GM18511 (cell line): ENCODE data around the gene MAP1LC3B2.

ENCODE experiments used
- ATAC-seq: cut with Tn5 transposase; IDR thresholded peaks from one replicate; pipeline ENCODE4 v1.9.1; 2021; ENCODE audit warnings: mild to moderate bottlenecking, moderate library complexity; ENCODE audit not compliant: unreplicated experiment

The MAP1LC3B2 gene

DNA sequence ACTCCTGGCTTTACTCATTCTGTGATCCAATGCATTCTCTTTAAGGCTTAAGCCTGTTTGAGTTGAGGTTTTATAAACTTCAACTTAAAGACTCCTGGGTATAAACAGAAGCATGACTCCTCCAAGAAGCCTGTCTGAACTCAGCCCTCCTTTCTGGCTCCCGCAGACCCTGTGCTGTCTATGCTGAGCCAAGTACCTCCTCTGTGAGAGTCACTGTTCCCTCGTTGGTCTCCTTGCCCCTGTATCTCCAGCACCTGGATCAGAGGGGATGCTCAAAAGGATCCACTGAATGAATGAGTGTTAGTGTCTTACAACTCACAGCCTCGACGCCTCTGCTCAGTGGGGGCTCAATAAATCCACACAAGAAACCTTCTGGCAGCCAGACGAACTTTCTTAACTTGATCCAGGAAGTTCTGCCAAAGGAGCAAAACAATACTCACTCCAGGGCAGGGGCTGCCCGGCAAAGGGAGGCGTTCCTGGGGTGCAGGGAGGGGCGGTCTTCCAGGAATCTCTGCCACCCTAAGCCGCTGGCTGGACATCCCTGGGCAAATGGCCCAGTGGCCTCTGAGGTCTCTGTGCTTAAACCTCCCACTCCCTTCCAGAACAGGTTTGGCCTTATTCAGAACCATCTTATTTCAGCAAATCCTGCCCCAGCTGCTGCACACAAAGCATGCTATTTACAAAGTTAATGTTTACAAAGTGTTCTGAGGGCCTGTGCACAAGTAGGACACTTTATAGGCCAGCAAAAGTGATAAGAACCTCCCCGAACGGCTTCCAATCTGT, 32.9 kb downstream of the MAP1LC3B2 start:
- no peak for ATAC-seq

DNA sequence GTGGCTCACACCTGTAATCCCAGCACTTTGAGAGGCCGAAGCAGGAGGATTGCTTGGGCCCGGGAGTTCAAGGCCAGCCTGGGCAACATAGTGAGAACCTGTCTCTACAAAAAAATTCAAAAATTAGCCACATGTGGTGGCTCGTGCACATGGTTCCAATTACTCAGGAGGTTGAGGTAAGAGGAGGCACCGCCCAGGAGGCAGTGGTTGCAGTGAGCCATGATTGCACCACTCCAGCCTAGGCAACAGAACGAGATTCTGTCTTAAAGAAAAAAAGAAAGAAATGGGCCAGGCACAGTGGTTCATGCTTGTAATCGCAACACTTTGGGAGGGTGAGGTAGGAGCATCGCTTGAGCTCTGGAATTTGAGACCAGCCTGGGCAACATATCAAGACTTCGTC, 33.5 kb downstream of the MAP1LC3B2 start:
- no peak for ATAC-seq

DNA sequence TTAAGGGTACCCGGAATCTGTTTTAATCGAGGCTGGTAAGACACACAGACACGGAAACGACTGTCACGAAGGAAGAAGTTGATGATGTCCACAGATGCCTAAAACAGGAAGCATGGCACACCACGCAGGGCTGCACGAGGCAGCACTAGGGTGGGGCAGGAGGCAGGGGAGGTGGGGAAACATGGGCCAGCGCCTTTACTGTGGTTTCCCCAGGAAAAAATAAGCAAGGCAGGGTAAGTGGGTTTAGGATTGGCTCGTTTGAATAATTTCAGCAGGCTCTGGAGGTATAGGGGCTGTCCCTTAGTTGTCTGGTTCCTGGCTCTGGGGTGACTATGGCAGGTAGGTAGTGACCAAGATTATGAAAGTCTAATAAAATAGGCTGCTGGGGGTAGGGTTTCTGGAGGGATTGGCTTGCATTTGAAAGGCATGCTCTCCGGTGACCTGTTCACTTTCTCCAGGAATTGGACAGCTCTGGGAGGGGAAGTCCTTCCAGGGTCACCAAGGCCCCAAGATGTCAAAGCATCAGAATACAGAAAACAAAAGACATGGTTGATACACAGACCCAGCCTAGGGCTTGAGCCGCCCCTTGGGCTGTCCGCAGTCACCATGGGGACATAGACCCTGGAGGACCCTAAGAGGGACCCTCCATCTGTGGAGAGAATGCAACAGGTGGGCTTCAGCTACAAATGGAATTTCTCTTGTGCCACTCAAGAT, 35.3 kb downstream of the MAP1LC3B2 start:
- ATAC-seq: no peak

DNA sequence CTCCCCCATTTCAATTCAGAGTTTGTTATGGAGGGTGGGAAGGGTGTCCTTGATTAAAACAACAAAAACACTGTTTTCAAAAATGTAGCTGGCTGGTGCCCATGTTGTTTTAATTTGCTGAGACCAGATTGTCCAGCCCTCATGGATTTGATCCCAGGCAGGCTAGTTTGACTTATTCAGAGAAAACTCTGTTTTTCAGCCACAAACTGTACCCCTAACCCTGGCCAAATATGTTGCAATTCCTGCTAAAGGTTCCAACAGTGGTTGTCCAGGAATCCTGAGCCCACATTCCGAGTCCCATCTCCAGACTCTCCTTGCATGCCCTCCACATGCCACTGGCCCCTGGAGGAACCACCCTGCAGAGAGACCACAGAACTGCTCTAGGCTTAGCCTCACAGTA, 36.0 kb downstream of the MAP1LC3B2 start:
- no peak for ATAC-seq

DNA sequence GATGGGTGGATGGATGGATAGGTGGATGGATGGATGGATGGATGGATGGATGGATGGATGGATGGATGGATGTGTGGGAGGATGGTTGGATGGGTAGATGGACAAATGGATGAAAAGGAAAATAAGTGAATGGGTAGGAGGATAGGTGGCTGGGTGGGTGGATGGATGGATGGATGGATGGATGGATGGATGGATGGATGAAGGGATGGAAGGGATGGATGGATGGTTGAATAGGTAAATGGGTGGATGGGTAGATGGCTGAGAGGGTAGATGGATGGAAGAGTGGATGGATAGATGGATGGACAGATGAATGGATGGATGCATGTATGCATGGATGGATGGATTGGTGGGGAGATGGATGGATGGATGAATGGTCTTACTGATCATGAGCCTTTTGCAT, 36.5 kb downstream of the MAP1LC3B2 start:
- ATAC-seq: no peak

- no peak for ATAC-seq
Observed at GRCh38 chr12:116597886-116598285, 38.7 kb downstream of the MAP1LC3B2 start.

- ATAC-seq: no peak
Observed at GRCh38 chr12:116598311-116599284, 39.4 kb downstream of the MAP1LC3B2 start.

- ATAC-seq: no peak
Observed at GRCh38 chr12:116599285-116600136, 40.3 kb downstream of the MAP1LC3B2 start.

- no peak for ATAC-seq
Observed at GRCh38 chr12:116600959-116601918, 42.1 kb downstream of the MAP1LC3B2 start.

DNA sequence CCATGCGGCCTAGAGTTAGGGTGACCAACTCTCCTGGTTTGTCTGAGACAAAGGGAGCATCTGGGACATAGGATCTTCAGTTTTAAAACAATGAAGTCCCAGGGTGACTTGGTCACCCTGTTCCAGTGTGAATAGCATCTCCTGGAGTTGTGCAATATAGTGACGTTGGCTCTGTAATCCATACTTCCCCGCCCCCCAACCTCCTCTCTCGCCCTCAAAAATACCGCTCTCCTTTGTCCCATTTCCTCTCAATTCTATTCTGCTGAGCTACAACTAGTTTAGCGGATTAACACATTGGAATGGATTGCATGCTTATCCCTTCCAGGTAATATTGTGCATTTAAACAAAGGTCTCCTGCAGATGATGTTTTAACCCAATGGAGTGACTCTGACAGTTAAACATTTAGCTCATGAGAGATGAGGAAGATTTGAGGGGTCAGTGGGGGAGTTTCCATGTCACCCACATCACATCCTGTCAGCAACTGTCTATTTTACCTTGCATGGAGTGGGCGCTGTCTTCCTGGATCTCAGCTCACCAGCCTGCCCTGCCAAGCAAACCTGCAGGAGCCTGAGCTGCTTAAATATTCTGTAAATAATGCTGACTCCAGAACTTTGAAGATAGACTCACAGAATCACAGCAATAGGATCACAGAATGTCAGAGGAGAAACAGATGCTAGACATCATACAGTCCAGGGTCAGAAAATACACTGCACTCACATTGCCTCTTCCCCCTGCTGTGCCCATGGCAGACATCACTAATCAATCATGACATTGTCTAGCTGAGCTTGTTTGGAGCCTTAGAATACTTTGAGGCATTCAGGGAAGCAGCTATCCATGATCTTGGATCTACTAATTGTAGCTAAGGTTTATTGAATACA, 43.0 kb downstream of the MAP1LC3B2 start:
- ATAC-seq: no peak

GRCh38 chr12:116603546-116604177, 44.5 kb downstream of the MAP1LC3B2 start:
- no peak for ATAC-seq

DNA sequence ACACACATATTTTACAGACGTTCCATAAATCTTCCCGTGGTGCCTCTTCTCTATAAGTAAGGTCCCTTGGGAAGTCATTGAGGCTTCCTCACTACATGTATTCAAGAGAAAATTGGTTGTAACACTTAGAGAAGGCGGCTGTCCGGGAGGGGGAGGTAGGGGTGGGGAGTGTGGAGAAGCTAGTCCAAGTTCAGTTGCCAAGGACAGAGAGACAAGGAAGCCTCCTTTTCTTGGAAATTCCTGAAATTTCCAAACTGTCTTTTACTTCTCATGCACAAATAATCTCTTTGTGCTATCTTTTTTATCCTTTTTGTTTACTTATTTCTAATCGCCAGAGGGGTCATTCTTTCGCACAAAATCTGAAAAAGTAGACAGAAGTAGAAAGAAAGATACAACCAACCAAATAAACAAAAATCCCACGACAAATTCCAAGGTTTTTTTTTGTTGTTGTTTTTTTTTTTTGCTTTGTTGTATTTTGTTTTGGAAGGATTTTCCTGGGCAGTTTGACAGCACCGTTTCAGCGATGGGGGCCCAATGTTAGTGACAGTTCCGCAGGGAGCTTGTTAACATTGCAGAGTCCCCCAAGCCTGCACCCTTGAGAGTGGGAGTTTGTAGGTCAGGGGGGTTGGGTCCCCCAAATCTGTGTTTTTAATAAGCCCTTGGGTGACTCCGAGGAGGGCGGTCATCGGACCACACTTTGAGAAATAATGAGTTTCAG, 45.2 kb downstream of the MAP1LC3B2 start:
- ATAC-seq: no peak

DNA sequence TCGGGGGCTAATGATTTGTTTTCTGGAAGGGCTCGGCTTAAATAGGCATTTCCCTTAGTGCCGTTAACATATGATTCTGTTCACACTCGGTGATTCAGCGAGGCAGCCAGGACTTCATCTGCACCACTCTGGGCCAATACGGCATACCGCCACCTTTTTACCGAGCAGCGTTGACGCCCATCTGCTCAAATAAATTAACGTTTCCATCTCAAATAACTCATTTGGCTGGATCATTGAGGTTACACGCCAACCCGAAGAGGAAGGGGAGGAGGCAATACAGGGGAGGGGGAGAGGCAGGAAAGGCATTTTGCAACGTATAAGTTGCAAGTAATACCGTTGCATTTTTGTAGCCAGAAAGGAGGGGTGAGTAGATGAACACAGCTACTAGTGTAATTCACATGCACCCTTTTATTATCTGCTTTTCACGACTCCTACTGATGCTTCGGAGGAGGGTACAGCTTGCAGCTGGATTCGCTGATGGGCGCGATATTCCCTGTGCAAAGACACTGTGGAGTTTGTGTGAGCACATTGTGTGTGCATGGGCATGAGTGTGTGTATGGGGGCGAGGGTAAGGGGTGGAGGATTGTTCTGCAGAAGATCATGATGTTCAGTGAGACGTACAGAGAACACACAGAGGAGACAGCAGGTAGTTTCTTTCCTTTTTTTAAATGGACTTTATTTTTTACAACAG, 45.9 kb downstream of the MAP1LC3B2 start:
- no peak for ATAC-seq

- ATAC-seq: no peak
Observed at GRCh38 chr12:116606397-116606796, 47.2 kb downstream of the MAP1LC3B2 start.

DNA sequence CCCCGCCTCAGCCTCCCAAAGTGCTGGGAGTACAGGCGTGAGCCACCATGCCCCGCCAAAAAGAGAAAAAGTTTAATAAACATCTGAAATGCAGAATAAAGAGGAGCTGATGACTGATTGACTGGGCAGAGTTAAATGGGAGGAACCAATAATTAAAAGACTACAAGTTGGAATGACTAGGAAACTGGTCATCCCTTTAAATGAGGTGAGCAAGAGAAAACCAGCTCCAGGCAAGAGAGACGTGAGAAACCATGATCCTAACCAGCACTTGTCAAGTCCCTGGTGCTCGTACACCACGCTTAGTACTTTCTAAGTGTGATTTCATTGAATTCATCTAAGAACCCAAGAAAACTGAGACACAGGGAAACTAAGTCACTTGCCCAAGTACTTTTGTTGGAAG, 47.9 kb downstream of the MAP1LC3B2 start:
- no peak for ATAC-seq

DNA sequence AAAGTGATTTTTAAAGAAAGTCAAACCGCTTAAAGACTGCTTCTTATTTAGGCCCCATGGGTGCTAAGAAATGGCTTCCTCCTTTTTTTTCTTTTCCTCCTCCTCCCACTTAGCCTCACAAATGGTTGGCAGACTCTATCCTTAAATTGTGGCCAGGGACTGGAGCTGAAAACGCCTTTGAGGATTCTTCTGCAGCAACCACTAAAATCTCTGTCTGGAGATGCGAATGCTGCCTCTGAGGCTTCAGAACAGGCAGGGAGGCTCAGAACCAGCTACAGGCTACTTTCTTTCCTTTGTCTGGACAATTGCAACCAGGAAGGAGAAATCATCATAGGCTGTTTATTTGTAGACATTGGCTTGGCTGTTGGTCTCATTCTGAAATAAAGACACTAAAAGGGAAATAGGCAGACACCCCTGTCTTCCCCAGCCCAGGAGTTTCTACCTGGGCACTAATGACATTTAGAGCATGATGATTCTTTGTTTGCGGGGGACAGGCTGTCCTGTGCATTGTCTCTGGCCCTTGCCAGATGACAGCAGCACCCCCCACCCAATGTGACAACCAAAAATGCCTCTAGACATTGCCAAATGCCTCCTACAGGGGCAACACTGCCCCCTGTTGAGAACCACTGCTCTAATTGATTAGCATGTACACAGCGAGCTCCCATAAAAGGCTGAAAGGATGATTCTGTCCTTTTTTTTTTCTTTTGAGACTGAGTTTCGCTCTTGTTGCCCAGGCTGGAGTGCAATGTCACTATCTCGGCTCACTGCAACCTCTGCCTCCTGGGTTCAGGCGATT, 50.3 kb downstream of the MAP1LC3B2 start:
- ATAC-seq: no peak
